Keratinocyte (primary cell): Measurements from ENCODE around the gene MCM3AP.

Experiments used
- EZH2 ChIP-seq: IDR thresholded peaks from one replicate; pipeline ENCODE4 v1.6.1; 2012; ENCODE audit warnings: inconsistent platforms, mild to moderate bottlenecking, low read length, moderate library complexity
- TF ChIP-seq, protein P1 (sequence below), 3 experiments: IDR thresholded peaks in 1 of 3; conservative IDR thresholded peaks in 1 of 3; optimal IDR thresholded peaks in 1 of 3; 2 replicates in 2 of 3; 3 replicates in 1 of 3; pipeline versions ENCODE3 to v1.5.1; 2011; ENCODE audit warnings: low read length in 3 of 3, mild to moderate bottlenecking in 3 of 3, moderate library complexity in 2 of 3, control low read depth in 1 of 3, inconsistent platforms in 1 of 3; ENCODE audit not compliant: insufficient read depth in 2 of 3; ENCODE audit errors: extremely low read depth in 1 of 3

DNA sequence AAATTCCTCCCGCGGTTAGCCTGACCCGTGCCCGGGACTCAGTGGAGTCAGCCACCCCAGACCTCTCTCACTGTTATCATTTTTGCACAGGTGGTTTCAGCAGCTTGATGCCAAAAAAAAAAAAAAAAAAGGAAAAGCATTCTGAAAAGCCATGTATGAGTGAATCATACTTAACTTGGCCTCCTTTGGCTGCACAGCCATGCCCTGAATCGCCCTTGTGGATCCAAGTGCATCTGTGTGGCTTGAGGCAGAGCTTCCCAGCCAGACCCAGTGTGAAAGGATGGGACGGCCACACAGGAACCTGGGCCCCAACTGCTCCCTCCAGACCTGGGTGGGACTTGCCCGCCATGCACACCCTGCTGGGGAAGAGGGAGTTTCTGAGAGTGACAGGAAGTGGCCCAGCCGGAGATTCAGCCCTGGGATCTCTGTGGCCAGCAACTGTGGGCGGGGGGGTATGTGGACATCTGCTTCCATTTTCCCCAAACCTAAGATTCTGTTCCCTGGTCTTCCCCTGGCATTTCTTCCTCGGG, 9.3 kb upstream of the MCM3AP start:
- TF ChIP-seq, protein P1, sequence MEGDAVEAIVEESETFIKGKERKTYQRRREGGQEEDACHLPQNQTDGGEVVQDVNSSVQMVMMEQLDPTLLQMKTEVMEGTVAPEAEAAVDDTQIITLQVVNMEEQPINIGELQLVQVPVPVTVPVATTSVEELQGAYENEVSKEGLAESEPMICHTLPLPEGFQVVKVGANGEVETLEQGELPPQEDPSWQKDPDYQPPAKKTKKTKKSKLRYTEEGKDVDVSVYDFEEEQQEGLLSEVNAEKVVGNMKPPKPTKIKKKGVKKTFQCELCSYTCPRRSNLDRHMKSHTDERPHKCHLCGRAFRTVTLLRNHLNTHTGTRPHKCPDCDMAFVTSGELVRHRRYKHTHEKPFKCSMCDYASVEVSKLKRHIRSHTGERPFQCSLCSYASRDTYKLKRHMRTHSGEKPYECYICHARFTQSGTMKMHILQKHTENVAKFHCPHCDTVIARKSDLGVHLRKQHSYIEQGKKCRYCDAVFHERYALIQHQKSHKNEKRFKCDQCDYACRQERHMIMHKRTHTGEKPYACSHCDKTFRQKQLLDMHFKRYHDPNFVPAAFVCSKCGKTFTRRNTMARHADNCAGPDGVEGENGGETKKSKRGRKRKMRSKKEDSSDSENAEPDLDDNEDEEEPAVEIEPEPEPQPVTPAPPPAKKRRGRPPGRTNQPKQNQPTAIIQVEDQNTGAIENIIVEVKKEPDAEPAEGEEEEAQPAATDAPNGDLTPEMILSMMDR (optimal IDR thresholded peaks at IDR 0.05 in 1 of 3, IDR thresholded peaks at IDR 0.05 in 1 of 3, conservative IDR thresholded peaks at IDR 0.05 in 1 of 3; ENCODE audit: extremely low read depth in 1 of 3, insufficient read depth in 2 of 3, low read length in 3 of 3) = no peak
- no peak for TF ChIP-seq EZH2
